ENCODE results near the gene APOA4.
A peak's percentile ranks its signal among the peaks of the same experiment; 100 is the strongest.

DNA sequence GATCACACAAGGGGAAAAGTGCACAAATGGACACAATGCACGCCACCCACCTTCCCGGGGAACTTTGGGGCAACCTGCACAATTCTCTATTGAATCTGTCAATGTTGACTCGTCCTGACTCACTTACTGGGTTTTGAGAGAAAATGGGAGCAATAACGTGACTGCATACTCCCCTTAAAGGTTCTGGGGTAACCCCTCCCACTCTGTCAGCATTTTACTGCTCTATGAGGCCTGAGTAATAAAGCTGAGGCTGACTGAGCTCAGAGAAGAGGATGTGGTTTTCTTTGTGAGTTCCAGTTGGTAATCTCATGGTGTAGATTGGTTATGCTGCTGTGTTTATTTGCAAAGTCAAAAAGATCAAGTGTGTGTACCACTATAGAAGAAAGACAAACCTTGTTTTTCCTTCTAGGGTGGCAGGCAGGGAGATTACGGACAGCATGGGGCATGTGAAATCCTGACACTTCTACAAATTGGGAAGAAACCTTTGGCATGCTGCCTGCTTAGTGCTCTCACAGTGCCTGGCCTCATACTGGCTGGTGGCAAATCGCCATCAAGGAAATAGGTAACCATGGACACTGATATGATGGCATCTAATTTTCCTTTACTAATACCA is 30.5 kb upstream of the APOA4 start:
- TF ChIP-seq, protein P1, sequence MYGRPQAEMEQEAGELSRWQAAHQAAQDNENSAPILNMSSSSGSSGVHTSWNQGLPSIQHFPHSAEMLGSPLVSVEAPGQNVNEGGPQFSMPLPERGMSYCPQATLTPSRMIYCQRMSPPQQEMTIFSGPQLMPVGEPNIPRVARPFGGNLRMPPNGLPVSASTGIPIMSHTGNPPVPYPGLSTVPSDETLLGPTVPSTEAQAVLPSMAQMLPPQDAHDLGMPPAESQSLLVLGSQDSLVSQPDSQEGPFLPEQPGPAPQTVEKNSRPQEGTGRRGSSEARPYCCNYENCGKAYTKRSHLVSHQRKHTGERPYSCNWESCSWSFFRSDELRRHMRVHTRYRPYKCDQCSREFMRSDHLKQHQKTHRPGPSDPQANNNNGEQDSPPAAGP (tag by site-specific recombination; IDR thresholded peaks at IDR 0.05) = 0 out of 2 replicates have a peak, but pooled peaks have one; percentile 56
- no peak for TF ChIP-seq ZNF473 (tag by site-specific recombination; IDR thresholded peaks at IDR 0.05)
- no peak for TF ChIP-seq ZBTB48 (tag by site-specific recombination; IDR thresholded peaks at IDR 0.05)
- TF ChIP-seq ZNF776 (tag by site-specific recombination; IDR thresholded peaks at IDR 0.05; ENCODE audit: borderline replicate concordance) = no peak
- no peak for TF ChIP-seq CTCF (tag by site-specific recombination; IDR thresholded peaks at IDR 0.05)
- no peak for TF ChIP-seq PATZ1 (tag by site-specific recombination; IDR thresholded peaks at IDR 0.05)
- TF ChIP-seq ZNF544 (tag by site-specific recombination; IDR thresholded peaks at IDR 0.05) = no peak
